HFFc6 (cell line): ENCODE results near the gene MMP14. TPM values are rescaled to one million over a fixed set of nuclear protein-coding genes. Genes with fewer than 3 reads are reported as not detected.
"Not testable (repeated sequence)": the region's sequence is repeated elsewhere in the genome, so short reads cannot be mapped to it uniquely, and the experiment has no call there.

Experiments
- DNase-seq: peaks from one replicate; pipeline ENCODE4 v3.0.0-alpha.2; 2018
- H3K27ac Mint-ChIP-seq: 2 replicates; pipeline ENCODE4 v1.8.0; 2020; ENCODE audit warnings: mild to moderate bottlenecking, mixed read lengths
- H3K27me3 Mint-ChIP-seq: 2 replicates; pipeline ENCODE4 v1.8.0; 2021; ENCODE audit warnings: mild to moderate bottlenecking, moderate library complexity, mixed read lengths; ENCODE audit not compliant: insufficient read depth
- H3K36me3 Mint-ChIP-seq: 2 replicates; pipeline ENCODE4 v1.8.0; 2021; ENCODE audit warnings: low read depth, mixed read lengths
- H3K4me1 Mint-ChIP-seq: 2 replicates; pipeline ENCODE4 v1.8.0; 2020; ENCODE audit warnings: low read depth, mixed read lengths
- H3K4me3 Mint-ChIP-seq: 2 replicates; pipeline ENCODE4 v1.8.0; 2020; ENCODE audit warnings: mild to moderate bottlenecking, moderate library complexity, mixed read lengths
- H3K9me3 Mint-ChIP-seq: 2 replicates; pipeline ENCODE4 v1.8.0; 2020; ENCODE audit warnings: mild to moderate bottlenecking, mixed read lengths
- total RNA-seq, 6 experiments: library from RNA; stranded (reverse); fragmentation: NEBNext Ultra II Directional; extraction: Animal tissue kit (Norgen Biotek cat#: 25700); gene quantifications; 2 replicates in 1 of 6; 3 replicates in 5 of 6; pipeline ENCODE4 v1.2.3, GENCODE V29; 2021
- TF ChIP-seq, protein P1 (sequence below): fragments of 200-600 bp; sonication (generic); IDR thresholded peaks from 2 replicates; pipeline ENCODE4 v1.5.0; 2021; ENCODE audit warnings: antibody characterized with exemption, mild to moderate bottlenecking

Gene MMP14
- total RNA-seq, 6 experiments from 2014 or later, result 284 to 322 (median 298) TPM

DNA sequence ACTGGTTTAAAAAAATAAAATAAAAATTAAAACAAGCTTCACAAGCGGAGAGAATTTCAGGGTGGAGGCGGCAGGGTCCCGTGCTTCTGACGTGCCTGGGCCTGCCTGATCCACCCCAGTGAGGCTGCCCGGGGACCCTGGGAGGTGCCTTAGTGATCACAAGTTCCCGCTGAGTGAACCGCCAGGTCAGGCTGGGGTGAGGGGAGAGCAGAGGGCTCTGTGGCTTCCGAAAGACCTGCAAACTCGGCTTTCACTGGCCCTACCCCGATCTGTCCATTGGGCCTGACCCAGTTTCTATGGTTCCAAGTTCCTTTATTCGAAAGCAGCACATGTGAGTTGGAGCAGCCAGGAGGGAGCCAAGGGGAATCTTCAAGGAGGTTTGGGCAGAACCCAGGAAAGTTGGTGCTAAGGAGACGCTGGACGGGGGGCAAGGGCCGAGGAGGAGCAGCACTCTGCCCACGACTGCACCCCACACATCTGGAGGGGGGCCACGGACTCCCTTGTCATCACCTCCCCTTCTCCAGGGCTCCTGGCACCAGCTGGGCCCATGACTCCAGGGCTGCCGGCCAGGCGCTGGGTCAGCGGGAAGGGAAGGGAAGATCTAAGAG is 12.9 kb downstream of the MMP14 start:
- H3K9me3 Mint-ChIP-seq, result no peaks in the 10 kb centered on the region
- H3K4me1 Mint-ChIP-seq, result peaks cover 77% of the 10 kb centered on the region
- DNase-seq, result no peak
- TF ChIP-seq, protein P1, sequence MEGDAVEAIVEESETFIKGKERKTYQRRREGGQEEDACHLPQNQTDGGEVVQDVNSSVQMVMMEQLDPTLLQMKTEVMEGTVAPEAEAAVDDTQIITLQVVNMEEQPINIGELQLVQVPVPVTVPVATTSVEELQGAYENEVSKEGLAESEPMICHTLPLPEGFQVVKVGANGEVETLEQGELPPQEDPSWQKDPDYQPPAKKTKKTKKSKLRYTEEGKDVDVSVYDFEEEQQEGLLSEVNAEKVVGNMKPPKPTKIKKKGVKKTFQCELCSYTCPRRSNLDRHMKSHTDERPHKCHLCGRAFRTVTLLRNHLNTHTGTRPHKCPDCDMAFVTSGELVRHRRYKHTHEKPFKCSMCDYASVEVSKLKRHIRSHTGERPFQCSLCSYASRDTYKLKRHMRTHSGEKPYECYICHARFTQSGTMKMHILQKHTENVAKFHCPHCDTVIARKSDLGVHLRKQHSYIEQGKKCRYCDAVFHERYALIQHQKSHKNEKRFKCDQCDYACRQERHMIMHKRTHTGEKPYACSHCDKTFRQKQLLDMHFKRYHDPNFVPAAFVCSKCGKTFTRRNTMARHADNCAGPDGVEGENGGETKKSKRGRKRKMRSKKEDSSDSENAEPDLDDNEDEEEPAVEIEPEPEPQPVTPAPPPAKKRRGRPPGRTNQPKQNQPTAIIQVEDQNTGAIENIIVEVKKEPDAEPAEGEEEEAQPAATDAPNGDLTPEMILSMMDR, result no peak
- H3K36me3 Mint-ChIP-seq, result peaks cover 18% of the 10 kb centered on the region
- peak overlapping the region; percentile 100 for H3K27ac Mint-ChIP-seq
- H3K27me3 Mint-ChIP-seq, result peaks cover 2% of the 10 kb centered on the region
- H3K4me3 Mint-ChIP-seq, result peak overlapping the region; percentile 59

DNA sequence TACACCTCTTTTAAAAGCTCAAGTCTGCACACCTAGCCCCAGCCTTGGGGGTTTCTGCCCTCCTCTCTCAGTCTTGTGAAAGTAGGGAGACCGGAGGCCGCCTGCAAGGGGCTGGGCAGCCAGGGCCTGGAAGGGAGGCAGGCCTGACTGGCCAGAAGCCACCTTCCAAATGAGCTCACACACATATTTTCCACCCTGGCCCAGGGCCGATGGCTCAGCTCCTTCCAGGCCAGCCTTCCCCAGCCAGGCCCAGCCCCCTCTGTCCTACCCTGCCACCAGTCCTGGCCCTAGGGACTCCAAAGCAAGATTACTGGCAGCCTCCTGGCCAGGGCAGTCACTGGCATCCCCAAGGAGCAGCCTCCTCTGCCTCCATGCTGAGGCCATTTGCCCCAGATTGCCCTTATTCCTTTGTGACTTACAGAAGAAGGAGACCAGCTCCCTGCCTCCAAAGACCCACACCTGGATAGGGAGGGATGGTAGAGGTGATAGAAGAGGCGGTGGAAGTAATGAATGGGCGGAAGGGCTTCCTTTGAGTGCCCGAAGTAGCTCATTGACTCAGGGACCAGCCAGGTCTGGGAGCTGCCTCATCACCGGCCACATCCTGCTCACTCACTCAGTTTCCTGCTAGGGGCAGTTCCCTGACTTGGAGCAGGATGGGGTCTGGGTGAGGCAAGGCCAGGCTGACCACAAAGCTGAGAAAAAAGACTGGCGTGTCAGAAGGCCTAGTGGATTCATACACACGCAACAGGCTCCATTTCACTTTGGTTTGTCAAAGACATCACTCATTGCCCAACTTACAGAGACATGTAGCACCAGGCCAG is 14.8 kb downstream of the MMP14 start:
- TF ChIP-seq, protein P1, result no peak
- H3K9me3 Mint-ChIP-seq, result no peaks in the 10 kb centered on the region
- peak; percentile 96 for DNase-seq
- H3K4me3 Mint-ChIP-seq, result peak overlapping the region; percentile 66
- peaks cover 5% of the 10 kb centered on the region; the same call in 1 of the 2 replicates for H3K36me3 Mint-ChIP-seq
- H3K4me1 Mint-ChIP-seq, result peaks cover 66% of the 10 kb centered on the region
- H3K27me3 Mint-ChIP-seq, result peaks cover 2% of the 10 kb centered on the region
- peak overlapping the region; percentile 100 for H3K27ac Mint-ChIP-seq

DNA sequence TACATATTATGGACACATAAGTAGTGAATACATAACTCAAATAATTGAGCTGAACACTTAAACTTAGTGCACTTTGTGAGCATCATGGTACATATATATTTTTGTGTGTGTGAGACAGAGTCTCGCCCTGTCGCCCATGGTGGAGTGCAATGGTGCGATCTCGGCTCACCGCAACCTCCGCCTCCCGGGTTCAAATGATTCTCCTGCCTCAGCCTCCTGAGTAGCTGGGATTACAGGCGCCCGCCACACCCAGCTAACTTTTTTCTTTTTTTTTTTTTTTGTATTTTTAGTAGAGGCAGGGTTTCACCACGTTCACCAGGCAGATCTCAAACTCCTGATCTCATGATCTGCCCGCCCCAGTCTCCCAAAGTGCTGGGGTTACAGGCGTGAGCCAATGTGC is 15.8 kb downstream of the MMP14 start:
- DNase-seq, H3K36me3 Mint-ChIP-seq: not testable (repeated sequence)
- peaks cover 57% of the 10 kb centered on the region for H3K4me1 Mint-ChIP-seq

DNA sequence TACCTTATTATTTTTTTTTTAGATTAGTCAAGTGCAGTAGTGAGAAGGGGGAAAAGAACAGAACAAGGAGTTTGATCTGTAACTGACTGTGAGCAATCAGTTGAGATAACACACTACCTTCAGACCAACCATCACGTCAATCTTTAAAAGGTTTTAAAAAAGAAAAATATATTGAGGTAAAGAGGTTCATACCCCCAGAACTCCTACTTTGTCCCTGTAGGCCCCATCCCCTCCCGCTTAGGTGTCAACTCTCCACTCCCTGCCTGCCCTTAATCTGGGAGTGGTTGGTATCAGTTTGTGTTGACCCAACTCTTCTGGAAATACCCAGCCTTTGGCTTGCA is 16.2 kb downstream of the MMP14 start:
- DNase-seq, result no peak
- Mint-ChIP-seq H3K4me3 (peak overlapping the region; percentile 87), H3K27me3 (peaks cover 2% of the 10 kb centered on the region), H3K36me3 (no peaks in the 10 kb centered on the region), H3K27ac (peak overlapping the region; percentile 100), H3K4me1 (peaks cover 54% of the 10 kb centered on the region), H3K9me3 (no peaks in the 10 kb centered on the region)
- TF ChIP-seq, protein P1, result no peak

More for the DNA sequence above, 15.8 kb downstream of the MMP14 start:
- H3K27me3 Mint-ChIP-seq, H3K9me3 Mint-ChIP-seq, H3K4me3 Mint-ChIP-seq: not testable (repeated sequence)
- H3K27ac Mint-ChIP-seq, result peak overlapping the region; percentile 100

DNA sequence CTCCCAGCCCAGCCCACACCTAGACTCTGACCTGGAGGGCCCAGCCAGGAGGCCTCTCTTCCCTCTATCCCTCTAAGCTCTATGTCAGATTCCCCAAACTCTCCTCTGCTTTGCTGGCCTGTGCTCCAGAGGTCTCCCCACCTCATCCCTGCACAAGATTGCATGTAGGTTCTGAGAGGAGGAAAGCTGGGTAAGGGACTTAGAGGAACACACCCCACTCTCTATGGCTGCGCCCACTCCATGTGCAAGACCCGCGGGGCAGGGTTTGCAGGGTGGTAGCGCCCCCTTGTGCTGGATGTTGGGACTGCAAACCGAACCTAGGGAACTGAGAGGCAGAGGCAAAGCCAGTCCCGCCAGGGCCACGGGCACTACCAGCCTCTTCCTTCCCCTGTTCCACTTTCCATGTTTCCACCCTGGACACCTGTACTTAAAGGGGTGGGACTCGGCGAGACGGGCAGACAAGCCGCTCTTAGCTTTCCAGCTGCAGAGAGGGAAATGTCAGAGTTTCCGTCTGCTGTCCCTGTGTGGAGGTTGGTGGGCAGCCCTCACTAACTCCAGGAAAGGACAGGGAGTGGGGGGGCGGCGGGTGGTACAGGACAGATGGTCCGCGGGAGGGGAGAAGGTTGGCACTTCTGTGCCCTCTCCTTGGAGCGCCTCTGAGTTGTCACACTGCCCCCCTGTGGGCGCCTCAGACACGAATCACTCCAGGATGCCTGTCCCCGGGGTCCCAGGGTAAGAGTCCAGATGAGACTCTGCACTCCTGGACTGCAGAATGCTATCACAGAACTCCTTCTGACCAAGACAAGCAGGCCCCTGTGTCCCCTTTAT is 16.8 kb downstream of the MMP14 start:
- Mint-ChIP-seq H3K9me3 (no peaks in the 10 kb centered on the region), H3K4me1 (peaks cover 48% of the 10 kb centered on the region), H3K27me3 (peaks cover 2% of the 10 kb centered on the region), H3K36me3 (no peaks in the 10 kb centered on the region), H3K27ac (peak overlapping the region; percentile 100), H3K4me3 (peak overlapping the region; percentile 87)
- TF ChIP-seq, protein P1, result peak; percentile 96
- peak; percentile 67 for DNase-seq

DNA sequence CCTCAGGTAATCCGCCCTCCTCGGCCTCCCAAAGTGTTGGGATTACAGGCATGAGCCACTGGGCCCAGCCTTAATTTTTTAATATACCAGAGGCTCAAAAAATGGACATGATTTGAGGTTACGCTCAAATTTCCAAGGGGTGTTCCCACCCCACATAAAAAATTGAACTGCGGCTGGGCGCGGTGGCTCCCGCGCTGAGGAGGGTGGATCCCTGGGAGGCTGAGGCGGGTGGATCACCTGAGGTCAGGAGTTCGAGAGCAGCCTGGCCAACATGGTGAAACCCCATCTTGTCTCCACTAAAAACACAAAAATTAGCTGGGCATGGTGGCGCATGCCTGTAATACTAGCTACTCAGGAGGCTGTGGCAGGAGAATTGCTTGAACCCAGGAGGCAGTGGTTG is 17.9 kb downstream of the MMP14 start:
- DNase-seq, H3K27ac Mint-ChIP-seq, H3K9me3 Mint-ChIP-seq, H3K36me3 Mint-ChIP-seq, H3K27me3 Mint-ChIP-seq, H3K4me3 Mint-ChIP-seq: not testable (repeated sequence)
- H3K4me1 Mint-ChIP-seq, result peaks cover 37% of the 10 kb centered on the region
